H1 (cell line): ENCODE results near the gene CFAP157. TPM values are rescaled to one million over a fixed set of nuclear protein-coding genes. Genes with fewer than 3 reads are reported as not detected.
A peak's percentile ranks its signal among the peaks of the same experiment; 100 is the strongest.

Experiments
- CTCF ChIA-PET: fragments of 300-600 bp; sonication (Branson Sonifier 250); formaldehyde crosslinking; loops from one replicate; lab custom pipeline; 2021; ENCODE audit not compliant: partially characterized antibody; lab: Charles Lee
- POLR2A ChIA-PET: fragments of 300-600 bp; sonication (Branson Sonifier 250); formaldehyde crosslinking; loops from one replicate; lab custom pipeline; 2021; ENCODE audit warnings: inconsistent platforms; ENCODE audit not compliant: partially characterized antibody; lab: Charles Lee
- DNase-seq, 2 experiments: peaks; one replicate each; pipeline versions ENCODE4 v3.0.0 to v3.0.0-alpha.2; 2010 to 2022; ENCODE audit warnings: low spot score in 2 of 2, low read depth in 1 of 2, mixed read lengths in 1 of 2
- FAIRE-seq: peaks from 2 replicates; lab custom pipeline; 2011; peaks lifted over from hg19 to GRCh38; lab: Jason Lieb, UNC
- H2AFZ ChIP-seq: 2 replicates; pipeline ENCODE4 v1.8.1; 2012; ENCODE audit warnings: low read length, inconsistent platforms
- H2AK5ac ChIP-seq: 2 replicates; pipeline ENCODE4 v1.6.1; 2013; ENCODE audit warnings: low read depth, low read length
- H2BK120ac ChIP-seq: replicated peaks from 2 replicates; pipeline ENCODE3; 2013; ENCODE audit warnings: low read depth, low read length, inconsistent platforms
- H2BK12ac ChIP-seq: 2 replicates; pipeline ENCODE4 v1.6.1; 2013; ENCODE audit warnings: low read depth, low read length
- H2BK15ac ChIP-seq: 2 replicates; pipeline ENCODE4 v1.6.1; 2013; ENCODE audit warnings: low read length
- H2BK20ac ChIP-seq: 2 replicates; pipeline ENCODE4 v1.6.1; 2013; ENCODE audit warnings: low read length
- H2BK5ac ChIP-seq: 2 replicates; pipeline ENCODE4 v1.6.1; 2013; ENCODE audit warnings: low read depth, low read length
- H3K14ac ChIP-seq: 2 replicates; pipeline ENCODE4 v1.6.1; 2013; ENCODE audit warnings: inconsistent platforms; ENCODE audit not compliant: insufficient read length
- H3K18ac ChIP-seq: 2 replicates; pipeline ENCODE4 v1.6.1; 2013; ENCODE audit warnings: low read length; ENCODE audit errors: extremely low read depth
- H3K23ac ChIP-seq: 2 replicates; pipeline ENCODE4 v1.6.1; 2013; ENCODE audit warnings: inconsistent platforms; ENCODE audit not compliant: insufficient read length
- H3K23me2 ChIP-seq: 2 replicates; pipeline ENCODE4 v1.6.1; 2013; ENCODE audit warnings: low read depth, low read length
- H3K27ac ChIP-seq: 2 replicates; pipeline ENCODE4 v1.6.1; 2011; ENCODE audit warnings: low read depth, low read length, inconsistent platforms
- H3K27me3 ChIP-seq, 4 experiments: replicated peaks in 1 of 4; 1 replicate in 1 of 4; 2 replicates in 3 of 4; pipeline versions ENCODE4 v1.6.1 to v1.8.1; 2011 to 2013; ENCODE audit warnings: low read length in 3 of 4, mild to moderate bottlenecking in 3 of 4, inconsistent platforms in 2 of 4, mixed read lengths in 2 of 4, moderate library complexity in 1 of 4; ENCODE audit not compliant: control insufficient read depth in 3 of 4, insufficient read depth in 3 of 4; ENCODE audit errors: extremely low read depth in 1 of 4
- H3K36me3 ChIP-seq, 4 experiments: 2 replicates each; pipeline versions ENCODE4 v1.6.1 to v1.8.1; 2011 to 2013; ENCODE audit warnings: mild to moderate bottlenecking in 4 of 4, low read length in 3 of 4, moderate library complexity in 2 of 4, control low read depth in 1 of 4, inconsistent platforms in 1 of 4; ENCODE audit not compliant: insufficient read depth in 4 of 4, control insufficient read depth in 2 of 4
- H3K4ac ChIP-seq: replicated peaks from 2 replicates; pipeline ENCODE3; 2013; ENCODE audit warnings: low read length, low read depth, mixed read lengths, inconsistent platforms; ENCODE audit not compliant: insufficient read length
- H3K4me1 ChIP-seq, 4 experiments: replicated peaks in 1 of 4; 1 replicate in 1 of 4; 2 replicates in 3 of 4; pipeline versions ENCODE4 v1.6.1 to v1.8.1; 2011 to 2013; ENCODE audit warnings: low read length in 3 of 4, inconsistent platforms in 2 of 4, mixed read lengths in 1 of 4; ENCODE audit not compliant: insufficient read depth in 4 of 4, control insufficient read depth in 3 of 4
- H3K4me2 ChIP-seq, 2 experiments: 2 replicates each; pipeline versions ENCODE4 v1.6.1 to v1.8.1; 2011 to 2013; ENCODE audit warnings: low read depth in 2 of 2, low read length in 2 of 2, control low read depth in 1 of 2, inconsistent platforms in 1 of 2, mild to moderate bottlenecking in 1 of 2; ENCODE audit not compliant: insufficient read depth in 1 of 2
- H3K4me3 ChIP-seq, 4 experiments: fragments of 200-600, 300-600 bp in 1 of 4; sonication (generic), shearing (Covaris generic), sonication (Bioruptor Twin) in 1 of 4; 2 replicates each; pipeline versions ENCODE4 v1.5.1 to v1.8.1; 2011 to 2016; ENCODE audit warnings: low read length in 4 of 4, low read depth in 3 of 4, control low read depth in 2 of 4, inconsistent platforms in 2 of 4, mild to moderate bottlenecking in 2 of 4, mixed read lengths in 1 of 4, moderate library complexity in 1 of 4; ENCODE audit not compliant: insufficient read depth in 2 of 4; ENCODE audit errors: extremely low read depth in 1 of 4
- H3K56ac ChIP-seq: replicated peaks from 2 replicates; pipeline ENCODE3; 2013; ENCODE audit warnings: low read depth, mild to moderate bottlenecking, mixed read lengths, low read length, inconsistent platforms; ENCODE audit not compliant: insufficient read length
- H3K79me1 ChIP-seq: 2 replicates; pipeline ENCODE4 v1.6.1; 2013; ENCODE audit warnings: low read depth, low read length, control low read depth
- H3K79me2 ChIP-seq, 2 experiments: 2 replicates each; pipeline versions ENCODE4 v1.6.1 to v1.8.1; 2012 to 2013; ENCODE audit warnings: low read length in 2 of 2, mild to moderate bottlenecking in 2 of 2, inconsistent platforms in 1 of 2; ENCODE audit not compliant: insufficient read depth in 2 of 2, control insufficient read depth in 1 of 2
- H3K9ac ChIP-seq, 4 experiments: replicated peaks in 1 of 4; 1 replicate in 1 of 4; 2 replicates in 3 of 4; pipeline versions ENCODE4 v1.6.1 to v1.8.1; 2011 to 2013; ENCODE audit warnings: low read depth in 3 of 4, low read length in 3 of 4, control low read depth in 2 of 4, mild to moderate bottlenecking in 2 of 4, moderate library complexity in 2 of 4, inconsistent platforms in 1 of 4; ENCODE audit errors: extremely low read depth in 1 of 4
- H3K9me3 ChIP-seq, 2 experiments: 2 replicates each; pipeline versions ENCODE4 v1.6.1 to v1.8.1; 2012 to 2013; ENCODE audit warnings: mild to moderate bottlenecking in 2 of 2, moderate library complexity in 2 of 2, control low read depth in 1 of 2, inconsistent platforms in 1 of 2, low read depth in 1 of 2, low read length in 1 of 2, mixed read lengths in 1 of 2; ENCODE audit not compliant: insufficient read depth in 2 of 2
- H4K20me1 ChIP-seq, 2 experiments: replicated peaks in 1 of 2; 2 replicates each; pipeline versions ENCODE3 to v1.8.1; 2011 to 2013; ENCODE audit warnings: inconsistent platforms in 2 of 2, low read length in 2 of 2, mild to moderate bottlenecking in 1 of 2; ENCODE audit not compliant: insufficient read depth in 2 of 2, control insufficient read depth in 1 of 2
- H4K5ac ChIP-seq: 2 replicates; pipeline ENCODE4 v1.6.1; 2013; ENCODE audit warnings: low read length, low read depth, mixed read lengths, inconsistent platforms; ENCODE audit not compliant: insufficient read length
- H4K8ac ChIP-seq: 2 replicates; pipeline ENCODE4 v1.8.0; 2013; ENCODE audit warnings: mild to moderate bottlenecking, moderate library complexity, low read length, inconsistent platforms; ENCODE audit not compliant: insufficient read depth; ENCODE audit errors: extremely low read depth
- H4K91ac ChIP-seq: replicated peaks from 2 replicates; pipeline ENCODE3; 2013; ENCODE audit warnings: low read length, mixed read lengths, inconsistent platforms; ENCODE audit not compliant: insufficient read length
- BACH1 ChIP-seq: IDR thresholded peaks from 2 replicates; pipeline ENCODE4 v1.6.1; 2012; ENCODE audit warnings: low read length, improper control_type of control experiment
- CEBPB ChIP-seq: IDR thresholded peaks from 2 replicates; pipeline ENCODE4 v1.6.1; 2012; ENCODE audit warnings: low read depth, low read length
- EP300 ChIP-seq, 2 experiments: IDR thresholded peaks; 1 replicate in 1 of 2; 2 replicates in 1 of 2; pipeline ENCODE4 v1.6.1; 2011 to 2012; ENCODE audit warnings: low read depth in 2 of 2, low read length in 2 of 2, mild to moderate bottlenecking in 2 of 2, borderline replicate concordance in 1 of 2, inconsistent platforms in 1 of 2, moderate library complexity in 1 of 2
- EZH2 ChIP-seq: fragments of 200-600 bp; sonication (generic); IDR thresholded peaks from 2 replicates; pipeline ENCODE4 v1.7.1; 2012; ENCODE audit warnings: low read depth, mild to moderate bottlenecking, moderate library complexity, low read length, inconsistent platforms; ENCODE audit not compliant: severe bottlenecking
- NRF1 ChIP-seq: IDR thresholded peaks from 2 replicates; pipeline ENCODE4 v1.6.1; 2011; ENCODE audit warnings: mild to moderate bottlenecking, low read depth, low read length, improper control_type of control experiment
- TEAD4 ChIP-seq: IDR thresholded peaks from 2 replicates; pipeline ENCODE4 v1.6.1; 2012; ENCODE audit warnings: low read depth, low read length, inconsistent platforms, mixed read lengths
- WGBS, 2 experiments: shearing (Covaris generic) in 1 of 2; methylation state at CpG; one replicate each; pipeline versions ENCODE4 v1.1.6 to v1.1.7; 2013 to 2015; ENCODE audit warnings: low lambda C conversion rate in 2 of 2, mixed read lengths in 2 of 2, inconsistent platforms in 1 of 2, low coverage in 1 of 2, missing lambda C conversion rate in 1 of 2; ENCODE audit not compliant: insufficient replicate concordance in 2 of 2, insufficient coverage in 1 of 2, insufficient read length in 1 of 2; ENCODE audit errors: extremely low coverage in 1 of 2, missing lambda C conversion rate in 1 of 2; 5-methylcytosine and 5-hydroxymethylcytosine counted together
- polyA plus RNA-seq, 7 experiments: library from polyadenylated mRNA; depleted of rRNA in 3 of 7; stranded (reverse) in 5 of 7; unstranded in 2 of 7; fragments of >200 nt in 5 of 7; fragments of 200-250 nt in 2 of 7; gene quantifications; 1 replicate in 5 of 7; 2 replicates in 1 of 7; 4 replicates in 1 of 7; pipeline versions ENCODE4 v1.2.1 to v1.2.3, GENCODE V29; 2011 to 2013; ENCODE audit warnings: missing spikeins in 2 of 7, mixed read lengths in 2 of 7
- total RNA-seq: library from RNA; stranded (reverse); fragmentation: NEBNext Ultra II Directional; extraction: Animal tissue kit (Norgen Biotek cat#: 25700); gene quantifications from 2 replicates; pipeline ENCODE4 v1.2.1, GENCODE V29; 2021
- TF ChIP-seq, protein P1 (sequence below), 3 experiments: IDR thresholded peaks; 1 replicate in 2 of 3; 2 replicates in 1 of 3; pipeline versions ENCODE4 v1.5.1 to v1.6.1; 2011; ENCODE audit warnings: low read length in 3 of 3, mild to moderate bottlenecking in 3 of 3, inconsistent platforms in 2 of 3, low read depth in 1 of 3, moderate library complexity in 1 of 3; ENCODE audit not compliant: insufficient read depth in 1 of 3; ENCODE audit errors: control extremely low read depth in 1 of 3

CFAP157 gene
- total and polyA plus RNA-seq, 2 of the 8 experiments (the other 6 are each of a cell fraction or from before 2014, with no cell fraction given), result not detected

DNA sequence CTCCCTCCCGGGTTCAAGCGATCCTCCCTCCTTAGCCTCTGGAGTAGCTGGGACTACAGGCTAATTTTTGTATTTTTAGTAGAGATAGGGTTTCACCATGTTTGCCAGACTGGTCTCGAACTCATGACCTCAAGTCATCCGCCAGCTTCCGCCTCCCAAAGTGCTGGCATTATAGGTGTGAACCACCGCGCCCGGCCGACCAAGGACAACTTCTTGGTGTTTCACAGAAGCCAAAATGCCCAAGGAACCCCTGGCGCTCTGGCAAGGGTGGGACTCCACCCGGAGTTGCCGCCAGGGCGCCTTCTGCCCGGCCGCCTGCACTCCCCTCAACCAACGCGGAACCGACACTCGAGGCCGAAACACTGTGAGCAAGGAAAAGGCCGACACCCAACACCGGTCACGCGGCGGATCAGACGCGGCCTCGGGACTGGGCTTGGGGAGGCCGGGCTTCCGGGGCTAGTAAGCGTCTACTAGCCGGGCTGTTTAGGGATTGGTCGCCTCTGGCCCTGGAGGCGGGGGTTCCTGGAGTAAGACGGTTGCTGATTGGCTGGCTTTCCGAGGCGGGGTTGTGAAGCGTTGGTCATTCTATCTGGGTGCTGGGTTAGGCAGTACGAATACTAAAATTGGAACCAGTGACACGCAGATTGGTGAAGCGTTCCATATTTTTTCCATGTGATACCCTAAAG lies 7.7 kb upstream of the CFAP157 start:
- Histone ChIP-seq H2BK120ac (no peak overlapping the region), H3K4me2 (peak overlapping the region; percentile 55 to 62), H2BK12ac (no peak overlapping the region), H3K79me2 (no peaks in the 10 kb centered on the region), H3K27me3 (no peaks in the 10 kb centered on the region; a peak in 2 of 7 replicates), H3K9me3 (no peaks in the 10 kb centered on the region), H2BK20ac (no peak overlapping the region), H3K4ac (no peak overlapping the region), H3K79me1 (no peaks in the 10 kb centered on the region), H4K91ac (no peak overlapping the region), H3K23me2 (0 out of 2 replicates have a peak, but pooled peaks cover 1% of the 10 kb centered on the region), H2BK5ac (no peak overlapping the region), H3K27ac (no peak overlapping the region), H4K5ac (peak overlapping the region; percentile 65), H3K56ac (no peak overlapping the region), H3K9ac (peak overlapping the region in 2 of 4 experiments; percentile 22 to 42; a peak in 3 of 7 replicates), H3K14ac (no peak overlapping the region), H4K8ac (peak overlapping the region; percentile 81; the same call in 1 of the 2 replicates), H3K4me3 (peak overlapping the region; percentile 26 to 59 (median 44)), H2AK5ac (no peak overlapping the region), H3K4me1 (no peaks in the 10 kb centered on the region), H2BK15ac (no peak overlapping the region), H4K20me1 (no peaks in the 10 kb centered on the region), H3K18ac (no peak overlapping the region), H3K23ac (no peak overlapping the region), H3K36me3 (no peaks in the 10 kb centered on the region; a peak in 1 of 8 replicates), H2AFZ (peak overlapping the region; percentile 70; the same call in 1 of the 2 replicates)
- POLR2A ChIA-PET, result interaction anchor here (0.9 to 2.0 kb wide), 5 partner anchors 9 to 120 kb away, joined by 3 to 9 read pairs (median 3); partner anchors contain the start of genes PTRH1 and TTC16
- CTCF ChIA-PET, result interaction anchor here (1.0 kb wide), 1 partner anchor 199 kb away, joined by 3 read pairs; no protein-coding TSS in a partner anchor
- 18% methylated on average over 41 of the region's 41 CpGs; no CpG with 5 or more reads in 1 of the 2 experiments for WGBS, 2 experiments
- DNase-seq (peak; percentile 85 to 94), FAIRE-seq (peak; percentile 57)
- no peak for TF ChIP-seq EZH2
- TF ChIP-seq BACH1, result peak; percentile 75
- no peak for TF ChIP-seq TEAD4
- no peak for TF ChIP-seq NRF1
- TF ChIP-seq, protein P1, sequence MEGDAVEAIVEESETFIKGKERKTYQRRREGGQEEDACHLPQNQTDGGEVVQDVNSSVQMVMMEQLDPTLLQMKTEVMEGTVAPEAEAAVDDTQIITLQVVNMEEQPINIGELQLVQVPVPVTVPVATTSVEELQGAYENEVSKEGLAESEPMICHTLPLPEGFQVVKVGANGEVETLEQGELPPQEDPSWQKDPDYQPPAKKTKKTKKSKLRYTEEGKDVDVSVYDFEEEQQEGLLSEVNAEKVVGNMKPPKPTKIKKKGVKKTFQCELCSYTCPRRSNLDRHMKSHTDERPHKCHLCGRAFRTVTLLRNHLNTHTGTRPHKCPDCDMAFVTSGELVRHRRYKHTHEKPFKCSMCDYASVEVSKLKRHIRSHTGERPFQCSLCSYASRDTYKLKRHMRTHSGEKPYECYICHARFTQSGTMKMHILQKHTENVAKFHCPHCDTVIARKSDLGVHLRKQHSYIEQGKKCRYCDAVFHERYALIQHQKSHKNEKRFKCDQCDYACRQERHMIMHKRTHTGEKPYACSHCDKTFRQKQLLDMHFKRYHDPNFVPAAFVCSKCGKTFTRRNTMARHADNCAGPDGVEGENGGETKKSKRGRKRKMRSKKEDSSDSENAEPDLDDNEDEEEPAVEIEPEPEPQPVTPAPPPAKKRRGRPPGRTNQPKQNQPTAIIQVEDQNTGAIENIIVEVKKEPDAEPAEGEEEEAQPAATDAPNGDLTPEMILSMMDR (IDR thresholded peaks at IDR 0.05; ENCODE audit: control extremely low read depth in 1 of 3, insufficient read depth in 1 of 3, low read depth in 1 of 3, low read length in 3 of 3), result no peak
- no peak for TF ChIP-seq CEBPB
- TF ChIP-seq EP300 (IDR thresholded peaks at IDR 0.05; ENCODE audit: borderline replicate concordance in 1 of 2, low read depth in 2 of 2, low read length in 2 of 2), result no peak
